ENCODE results near the gene SLCO3A1. TPM values are rescaled to one million over a fixed set of nuclear protein-coding genes. Genes with fewer than 3 reads are reported as not detected.
"Not testable (repeated sequence)": the region's sequence is repeated elsewhere in the genome, so short reads cannot be mapped to it uniquely, and the experiment has no call there.

SLCO3A1 gene
- total RNA-seq, 3 donors from 2014 or later = 8.5 to 14.1 (median 13.6) TPM

GRCh38 chr15:92196342-92196741 is 342.8 kb downstream of the SLCO3A1 start:
- H3K4me1 ChIP-seq = no peaks in the 10 kb centered on the region
- TF ChIP-seq POLR2A (IDR thresholded peaks at IDR 0.05) (no peak), POLR2AphosphoS5 (IDR thresholded peaks at IDR 0.05) (no peak), CTCF (IDR thresholded peaks at IDR 0.05) (no peak)
- no peaks in the 10 kb centered on the region for H3K36me3 ChIP-seq
- no peak overlapping the region for H3K27ac ChIP-seq
- DNase-seq (ENCODE audit: low spot score in 2 of 2) = no peak
- no peaks in the 10 kb centered on the region for H3K27me3 ChIP-seq
- no peaks in the 10 kb centered on the region for H3K9me3 ChIP-seq
- no peak overlapping the region for H3K4me3 ChIP-seq
- intact Hi-C loops (cut with DNase I; ENCODE audit: low total_unique reads) = no loop called here

GRCh38 chr15:92197746-92198145 is 344.2 kb downstream of the SLCO3A1 start:
- Histone ChIP-seq H3K36me3 (no peaks in the 10 kb centered on the region), H3K4me3 (no peak overlapping the region), H3K27ac (no peak overlapping the region), H3K9me3 (no peaks in the 10 kb centered on the region), H3K27me3 (no peaks in the 10 kb centered on the region), H3K4me1 (no peaks in the 10 kb centered on the region)
- DNase-seq (ENCODE audit: low spot score in 2 of 2) = no peak
- intact Hi-C loops (cut with DNase I; ENCODE audit: low total_unique reads) = no loop called here
- TF ChIP-seq POLR2A (IDR thresholded peaks at IDR 0.05) = no peak
- no peak for TF ChIP-seq CTCF (IDR thresholded peaks at IDR 0.05)
- no peak for TF ChIP-seq POLR2AphosphoS5 (IDR thresholded peaks at IDR 0.05)

GRCh38 chr15:92200891-92201290 is 347.4 kb downstream of the SLCO3A1 start:
- Histone ChIP-seq H3K4me1 (no peaks in the 10 kb centered on the region), H3K4me3 (no peak overlapping the region), H3K9me3 (no peaks in the 10 kb centered on the region), H3K27ac (no peak overlapping the region), H3K36me3 (no peaks in the 10 kb centered on the region), H3K27me3 (no peaks in the 10 kb centered on the region)
- no peak for TF ChIP-seq POLR2AphosphoS5 (IDR thresholded peaks at IDR 0.05)
- TF ChIP-seq CTCF (IDR thresholded peaks at IDR 0.05) = no peak
- TF ChIP-seq POLR2A (IDR thresholded peaks at IDR 0.05) = no peak
- no peak for DNase-seq (ENCODE audit: low spot score in 2 of 2)
- intact Hi-C loops (cut with DNase I; ENCODE audit: low total_unique reads) = no loop called here

GRCh38 chr15:92205255-92205739 is 351.8 kb downstream of the SLCO3A1 start:
- Histone ChIP-seq H3K36me3 (no peaks in the 10 kb centered on the region), H3K4me1 (no peaks in the 10 kb centered on the region), H3K27ac (no peak overlapping the region), H3K4me3 (no peak overlapping the region), H3K27me3 (no peaks in the 10 kb centered on the region), H3K9me3 (no peaks in the 10 kb centered on the region)
- no peak for DNase-seq (ENCODE audit: low spot score in 2 of 2)
- intact Hi-C loops (cut with DNase I; ENCODE audit: low total_unique reads) = no loop called here
- TF ChIP-seq POLR2AphosphoS5 (IDR thresholded peaks at IDR 0.05) (no peak), CTCF (IDR thresholded peaks at IDR 0.05) (no peak), POLR2A (IDR thresholded peaks at IDR 0.05) (no peak)

GRCh38 chr15:92207601-92208000 is 354.1 kb downstream of the SLCO3A1 start:
- H3K4me3 ChIP-seq; H3K9me3 ChIP-seq; H3K36me3 ChIP-seq; intact Hi-C loops (cut with DNase I; ENCODE audit: low total_unique reads); H3K4me1 ChIP-seq; DNase-seq (ENCODE audit: low spot score in 2 of 2); H3K27me3 ChIP-seq; H3K27ac ChIP-seq: not testable (repeated sequence)
